Measurements from ENCODE around the gene PIP4K2B.

DNA sequence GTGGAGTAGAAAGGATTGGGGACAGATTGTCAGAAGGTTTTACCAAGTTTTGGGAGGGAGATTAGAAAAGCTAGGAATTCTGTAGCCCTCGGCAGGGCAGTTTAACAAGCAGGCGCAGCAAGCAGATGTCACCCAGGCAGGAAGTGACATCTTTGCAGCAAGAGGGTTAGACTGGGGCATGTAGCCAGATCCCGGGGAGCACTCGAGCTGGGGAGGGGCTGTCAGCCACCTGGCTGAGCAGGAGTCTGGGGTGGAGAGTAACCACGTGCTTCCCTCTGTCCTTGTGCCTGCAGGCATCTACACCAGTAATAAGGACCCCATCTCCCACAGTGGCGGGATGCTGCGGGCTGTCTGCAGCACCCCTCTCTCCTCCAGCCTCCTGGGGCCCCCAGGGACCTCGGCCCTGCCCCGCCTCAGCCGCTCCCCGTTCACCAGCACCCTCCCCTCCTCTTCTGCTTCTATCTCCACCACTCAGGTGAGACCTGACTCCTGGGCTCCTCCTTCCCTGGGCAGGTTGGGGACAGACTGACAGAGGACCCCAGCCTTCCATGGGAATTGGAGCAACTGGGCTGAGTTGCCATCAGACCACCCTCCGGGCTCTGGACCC is 82.1 kb downstream of the PIP4K2B start:
- TF ChIP-seq POLR2A (IDR thresholded peaks at IDR 0.05) = no peak
- TF ChIP-seq, protein P1, sequence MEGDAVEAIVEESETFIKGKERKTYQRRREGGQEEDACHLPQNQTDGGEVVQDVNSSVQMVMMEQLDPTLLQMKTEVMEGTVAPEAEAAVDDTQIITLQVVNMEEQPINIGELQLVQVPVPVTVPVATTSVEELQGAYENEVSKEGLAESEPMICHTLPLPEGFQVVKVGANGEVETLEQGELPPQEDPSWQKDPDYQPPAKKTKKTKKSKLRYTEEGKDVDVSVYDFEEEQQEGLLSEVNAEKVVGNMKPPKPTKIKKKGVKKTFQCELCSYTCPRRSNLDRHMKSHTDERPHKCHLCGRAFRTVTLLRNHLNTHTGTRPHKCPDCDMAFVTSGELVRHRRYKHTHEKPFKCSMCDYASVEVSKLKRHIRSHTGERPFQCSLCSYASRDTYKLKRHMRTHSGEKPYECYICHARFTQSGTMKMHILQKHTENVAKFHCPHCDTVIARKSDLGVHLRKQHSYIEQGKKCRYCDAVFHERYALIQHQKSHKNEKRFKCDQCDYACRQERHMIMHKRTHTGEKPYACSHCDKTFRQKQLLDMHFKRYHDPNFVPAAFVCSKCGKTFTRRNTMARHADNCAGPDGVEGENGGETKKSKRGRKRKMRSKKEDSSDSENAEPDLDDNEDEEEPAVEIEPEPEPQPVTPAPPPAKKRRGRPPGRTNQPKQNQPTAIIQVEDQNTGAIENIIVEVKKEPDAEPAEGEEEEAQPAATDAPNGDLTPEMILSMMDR (IDR thresholded peaks at IDR 0.05) = no peak

All from body of pancreas (tissue), 4 donors.